Gastroesophageal sphincter (tissue), 3 donors: Measurements from ENCODE around the gene CLCNKB.

Experiments
- CTCF ChIP-seq, 4 experiments: fragments of 200-600 bp in 2 of 4; fragments of 450-650 bp in 2 of 4; sonication (generic) in 1 of 4; IDR thresholded peaks; one replicate each; pipeline ENCODE4 v1.5.1; 2017 to 2019; ENCODE audit warnings: antibody characterized with exemption in 4 of 4, mild to moderate bottlenecking in 2 of 4, moderate library complexity in 2 of 4
- EP300 ChIP-seq: sonication (generic); formaldehyde crosslinking; IDR thresholded peaks from one replicate; pipeline ENCODE4 v1.6.1; 2017; ENCODE audit warnings: antibody characterized with exemption, mild to moderate bottlenecking
- POLR2A ChIP-seq, 2 donors: fragments of 450-650 bp; IDR thresholded peaks; one replicate each; pipeline ENCODE4 v1.6.1; 2017; ENCODE audit warnings: antibody characterized with exemption in 2 of 2, mild to moderate bottlenecking in 2 of 2, moderate library complexity in 1 of 2
- POLR2AphosphoS5 ChIP-seq: sonication (generic); formaldehyde crosslinking; IDR thresholded peaks from one replicate; pipeline ENCODE4 v1.6.1; 2017; ENCODE audit warnings: antibody characterized with exemption

GRCh38 chr1:16017076-16017460, 26.5 kb upstream of the CLCNKB start:
- TF ChIP-seq CTCF (IDR thresholded peaks at IDR 0.05): no peak
- TF ChIP-seq EP300: no peak
- TF ChIP-seq POLR2A (IDR thresholded peaks at IDR 0.05): no peak
- no peak for TF ChIP-seq POLR2AphosphoS5
